ENCODE results near the gene NRSN2. TPM values are rescaled to one million over a fixed set of nuclear protein-coding genes. Genes with fewer than 3 reads are reported as not detected.

NRSN2 gene
- total RNA-seq, 1 donor from 2014 or later: 21.6 TPM

DNA sequence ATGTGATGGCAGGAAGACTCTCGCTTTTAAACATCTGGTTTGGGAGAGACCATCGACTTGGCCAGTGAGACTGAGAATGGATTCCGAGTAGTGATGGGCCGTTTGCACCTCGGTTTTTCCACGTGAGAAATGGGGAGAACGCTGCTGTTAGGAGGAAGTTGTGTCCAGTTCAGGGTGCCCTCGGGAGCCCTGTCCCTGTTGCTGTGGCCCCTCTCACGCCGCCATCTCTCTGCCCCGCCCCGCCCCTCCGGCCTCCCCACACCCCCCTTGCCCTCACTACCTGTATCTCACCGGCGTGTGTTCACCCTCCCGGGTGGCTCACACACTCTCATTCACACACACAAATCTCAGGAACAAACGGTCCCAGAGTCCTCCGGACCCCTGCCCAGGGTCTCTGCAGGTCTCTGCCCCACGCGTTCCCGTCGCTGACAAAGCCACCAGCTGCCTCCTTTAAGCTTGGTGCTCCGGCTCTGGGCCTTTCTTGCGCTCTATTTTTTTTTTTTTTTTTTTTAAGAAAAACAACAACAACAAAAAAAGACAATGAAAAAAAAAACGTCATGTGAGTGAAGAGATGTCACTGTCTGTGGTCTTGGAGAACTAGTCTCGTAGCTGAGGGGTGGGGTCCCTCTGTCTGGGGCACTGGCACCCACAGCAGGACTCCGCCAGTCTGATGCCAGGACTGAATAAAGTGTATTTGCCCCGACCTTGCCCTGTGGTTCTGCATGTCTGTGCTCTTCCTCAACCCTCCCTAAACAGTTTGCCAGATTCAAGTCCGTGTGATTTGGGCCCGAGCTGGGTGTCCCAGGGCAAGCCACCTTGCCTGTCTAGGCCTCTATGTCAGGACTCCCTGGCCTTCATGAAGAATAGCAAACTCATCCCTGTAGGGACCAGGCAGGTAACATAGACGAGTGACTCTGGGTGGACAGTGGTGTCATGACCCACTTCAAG lies 18.6 kb upstream of the NRSN2 start:
- intact Hi-C loops (cut with DNase I): loop anchor here (10.0 kb wide), 1 partner anchor 54 kb away; no protein-coding TSS in a partner anchor
- no peak for DNase-seq (ENCODE audit: extremely low spot score in 2 of 2)
- Histone ChIP-seq H3K27me3 (no peaks in the 10 kb centered on the region), H3K36me3 (no peaks in the 10 kb centered on the region), H3K27ac (peak overlapping the region; percentile 96), H3K4me1 (peaks cover 60% of the 10 kb centered on the region), H3K9me3 (no peaks in the 10 kb centered on the region), H3K4me3 (peak overlapping the region; percentile 69 to 97)
- no peak for TF ChIP-seq POLR2A (IDR thresholded peaks at IDR 0.05)
- TF ChIP-seq, protein P1, sequence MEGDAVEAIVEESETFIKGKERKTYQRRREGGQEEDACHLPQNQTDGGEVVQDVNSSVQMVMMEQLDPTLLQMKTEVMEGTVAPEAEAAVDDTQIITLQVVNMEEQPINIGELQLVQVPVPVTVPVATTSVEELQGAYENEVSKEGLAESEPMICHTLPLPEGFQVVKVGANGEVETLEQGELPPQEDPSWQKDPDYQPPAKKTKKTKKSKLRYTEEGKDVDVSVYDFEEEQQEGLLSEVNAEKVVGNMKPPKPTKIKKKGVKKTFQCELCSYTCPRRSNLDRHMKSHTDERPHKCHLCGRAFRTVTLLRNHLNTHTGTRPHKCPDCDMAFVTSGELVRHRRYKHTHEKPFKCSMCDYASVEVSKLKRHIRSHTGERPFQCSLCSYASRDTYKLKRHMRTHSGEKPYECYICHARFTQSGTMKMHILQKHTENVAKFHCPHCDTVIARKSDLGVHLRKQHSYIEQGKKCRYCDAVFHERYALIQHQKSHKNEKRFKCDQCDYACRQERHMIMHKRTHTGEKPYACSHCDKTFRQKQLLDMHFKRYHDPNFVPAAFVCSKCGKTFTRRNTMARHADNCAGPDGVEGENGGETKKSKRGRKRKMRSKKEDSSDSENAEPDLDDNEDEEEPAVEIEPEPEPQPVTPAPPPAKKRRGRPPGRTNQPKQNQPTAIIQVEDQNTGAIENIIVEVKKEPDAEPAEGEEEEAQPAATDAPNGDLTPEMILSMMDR (IDR thresholded peaks at IDR 0.05): no peak
- no peak for TF ChIP-seq POLR2AphosphoS5 (IDR thresholded peaks at IDR 0.05; ENCODE audit: insufficient read depth in 1 of 2, low read depth in 1 of 2)

DNA sequence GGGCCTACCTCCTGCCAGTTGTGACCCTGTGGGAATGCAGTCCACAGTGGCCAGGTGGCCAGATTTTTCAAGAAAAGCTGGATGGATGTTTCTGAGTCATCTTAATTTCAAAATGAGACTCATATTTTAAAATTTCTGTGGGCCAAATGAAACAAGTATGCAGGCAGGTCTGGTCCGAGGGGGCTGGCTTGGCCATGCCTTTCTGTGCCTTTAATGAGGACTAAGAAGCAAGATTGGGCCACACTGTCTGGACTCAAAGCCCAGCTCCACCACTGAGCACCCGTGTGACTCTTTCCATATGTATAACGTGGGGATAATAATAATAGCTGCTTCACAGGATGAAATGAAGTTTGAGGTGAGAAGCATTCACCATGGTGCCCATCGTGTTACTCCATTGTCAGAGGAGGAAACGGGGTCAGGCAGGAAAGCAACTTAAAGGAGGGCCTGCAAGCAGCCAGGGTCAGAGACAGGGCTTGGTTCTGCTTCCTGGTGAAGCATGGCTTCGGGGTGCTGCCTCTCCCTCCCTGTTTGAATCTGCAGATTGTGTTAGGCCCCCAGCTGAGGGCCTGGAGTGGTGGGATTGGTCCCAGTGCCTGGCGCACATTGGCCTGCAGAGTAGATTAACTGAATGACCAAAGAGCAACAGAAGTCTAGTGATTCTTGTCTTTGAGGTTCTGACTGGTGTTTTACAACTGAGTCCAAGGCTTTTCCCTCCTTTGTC lies 17.8 kb upstream of the NRSN2 start:
- H3K36me3 ChIP-seq: no peaks in the 10 kb centered on the region
- peaks cover 52% of the 10 kb centered on the region for H3K4me1 ChIP-seq
- H3K4me3 ChIP-seq: no peak overlapping the region
- DNase-seq (ENCODE audit: extremely low spot score in 2 of 2): no peak
- H3K27me3 ChIP-seq: no peaks in the 10 kb centered on the region
- peak overlapping the region; percentile 96 for H3K27ac ChIP-seq
- TF ChIP-seq POLR2AphosphoS5 (IDR thresholded peaks at IDR 0.05; ENCODE audit: insufficient read depth in 1 of 2, low read depth in 1 of 2) (no peak), POLR2A (IDR thresholded peaks at IDR 0.05) (no peak)
- TF ChIP-seq, protein P1 (IDR thresholded peaks at IDR 0.05): no peak
- H3K9me3 ChIP-seq: no peaks in the 10 kb centered on the region
- intact Hi-C loops (cut with DNase I): loop anchor here (10.0 kb wide), 1 partner anchor 54 kb away; no protein-coding TSS in a partner anchor

DNA sequence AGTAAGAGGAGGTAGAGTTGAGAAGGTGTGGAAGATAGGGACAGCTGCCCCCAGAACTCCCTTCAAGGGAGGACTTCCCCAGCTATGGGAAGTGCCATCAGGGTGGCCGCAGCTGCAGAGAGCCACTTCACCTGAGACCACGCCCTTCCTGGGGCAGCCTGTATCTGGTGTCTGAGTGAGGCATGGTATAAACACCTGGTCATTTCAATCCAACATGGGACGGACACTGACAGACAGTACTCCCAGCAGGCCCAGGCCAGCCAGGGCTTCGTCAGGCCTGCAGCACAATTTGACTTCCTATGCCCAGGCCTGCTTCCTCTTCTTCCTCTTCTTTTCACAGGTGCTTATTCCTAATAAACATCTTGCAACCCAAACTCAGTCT lies 17.1 kb upstream of the NRSN2 start:
- Histone ChIP-seq H3K9me3 (no peaks in the 10 kb centered on the region), H3K4me3 (no peak overlapping the region), H3K27ac (peak overlapping the region; percentile 7), H3K4me1 (peaks cover 47% of the 10 kb centered on the region), H3K36me3 (no peaks in the 10 kb centered on the region), H3K27me3 (no peaks in the 10 kb centered on the region)
- intact Hi-C loops (cut with DNase I): loop anchor here (10.0 kb wide), 1 partner anchor 55 kb away; no protein-coding TSS in a partner anchor
- TF ChIP-seq POLR2AphosphoS5 (IDR thresholded peaks at IDR 0.05; ENCODE audit: insufficient read depth in 1 of 2, low read depth in 1 of 2): no peak
- TF ChIP-seq, protein P1 (IDR thresholded peaks at IDR 0.05): no peak
- no peak for TF ChIP-seq POLR2A (IDR thresholded peaks at IDR 0.05)
- no peak for DNase-seq (ENCODE audit: extremely low spot score in 2 of 2)

DNA sequence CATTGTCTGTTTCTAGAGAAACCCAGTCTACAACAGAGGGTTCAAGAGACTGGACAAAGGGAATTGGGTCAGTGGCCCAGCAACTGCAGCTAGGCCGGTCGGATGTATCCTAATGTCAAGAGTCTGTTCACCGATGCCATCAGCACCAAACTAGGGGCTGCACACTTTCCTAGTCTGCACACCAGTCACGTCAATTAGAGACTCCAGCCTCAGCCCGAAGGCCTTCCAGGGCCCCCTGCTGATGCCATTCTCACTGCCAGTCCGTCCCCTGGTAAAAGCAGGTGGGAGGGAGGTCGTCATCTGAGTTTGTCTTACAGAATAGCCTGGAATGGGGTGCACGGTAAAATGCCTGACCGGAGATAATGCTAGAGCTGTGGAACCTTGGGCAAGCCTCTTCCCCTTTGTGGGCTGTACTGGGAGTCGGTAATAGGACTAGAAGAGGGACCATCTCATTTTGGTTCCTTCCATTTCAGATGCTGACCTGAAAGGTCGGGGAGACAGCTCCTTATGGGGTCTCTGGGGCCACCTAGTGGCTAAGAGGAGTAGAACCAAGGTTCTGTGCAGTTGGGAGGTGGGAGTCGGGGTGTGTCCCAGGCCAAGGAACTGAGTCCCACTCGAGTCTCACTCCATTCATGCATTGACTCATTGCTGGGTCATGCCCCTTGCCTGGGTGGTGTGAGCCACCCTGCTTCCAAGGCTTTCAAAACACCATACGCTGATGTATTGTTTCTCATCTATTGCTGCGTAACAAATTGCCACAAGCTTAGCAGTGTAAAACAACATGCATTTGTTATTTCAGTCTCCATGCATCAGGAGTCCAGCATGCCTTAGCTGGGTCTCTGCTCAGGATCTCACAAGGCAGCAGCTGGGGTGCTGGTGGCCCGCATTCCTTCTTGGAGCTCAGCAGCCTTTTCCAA lies 16.4 kb upstream of the NRSN2 start:
- Histone ChIP-seq H3K36me3 (no peaks in the 10 kb centered on the region), H3K27me3 (no peaks in the 10 kb centered on the region), H3K27ac (peak overlapping the region; percentile 7), H3K9me3 (no peaks in the 10 kb centered on the region), H3K4me1 (peaks cover 46% of the 10 kb centered on the region), H3K4me3 (no peak overlapping the region)
- DNase-seq (ENCODE audit: extremely low spot score in 2 of 2): no peak
- intact Hi-C loops (cut with DNase I): no loop called here
- TF ChIP-seq POLR2AphosphoS5 (IDR thresholded peaks at IDR 0.05; ENCODE audit: insufficient read depth in 1 of 2, low read depth in 1 of 2): no peak
- TF ChIP-seq, protein P1 (IDR thresholded peaks at IDR 0.05): peak; percentile 56 to 88 (median 74)
- no peak for TF ChIP-seq POLR2A (IDR thresholded peaks at IDR 0.05)
